CD4-positive, alpha-beta T cell treated with Interleukin-4 for 4 hours (primary cell): ENCODE results near the gene CACNA1E.

ENCODE experiments used
- DNase-seq: peaks from one replicate; pipeline ENCODE4 v3.0.0-alpha.2; 2020

The CACNA1E gene

GRCh38 chr1:181483285-181484195, at the start of gene CACNA1E:
Gene CACNA1E (plus strand): TSS chr1:181483517. CDS start chr1:181483745, 228 bp downstream.
- no peak for DNase-seq

GRCh38 chr1:181433931-181434330, 49.4 kb upstream of the CACNA1E start:
- no peak for DNase-seq

DNA sequence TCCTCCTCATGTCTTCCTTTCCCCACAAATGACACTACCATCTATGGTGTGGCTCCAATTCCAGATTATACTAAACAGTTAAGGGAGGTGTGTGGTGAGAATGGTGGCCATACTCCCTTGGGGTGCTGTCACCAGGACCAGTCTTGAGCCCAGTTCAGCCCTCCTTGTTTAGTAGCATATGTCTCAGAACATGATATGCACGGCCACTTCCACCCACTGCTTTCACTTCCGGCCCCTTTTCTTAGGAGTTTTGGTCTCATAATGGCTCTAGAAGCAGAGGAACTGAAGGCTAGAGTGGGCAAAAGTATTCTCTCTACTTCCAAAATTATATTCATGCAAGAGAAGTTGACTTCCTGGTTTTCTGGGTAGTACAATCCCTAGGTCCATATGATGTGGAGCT, 45.3 kb upstream of the CACNA1E start:
- DNase-seq, result no peak

DNA sequence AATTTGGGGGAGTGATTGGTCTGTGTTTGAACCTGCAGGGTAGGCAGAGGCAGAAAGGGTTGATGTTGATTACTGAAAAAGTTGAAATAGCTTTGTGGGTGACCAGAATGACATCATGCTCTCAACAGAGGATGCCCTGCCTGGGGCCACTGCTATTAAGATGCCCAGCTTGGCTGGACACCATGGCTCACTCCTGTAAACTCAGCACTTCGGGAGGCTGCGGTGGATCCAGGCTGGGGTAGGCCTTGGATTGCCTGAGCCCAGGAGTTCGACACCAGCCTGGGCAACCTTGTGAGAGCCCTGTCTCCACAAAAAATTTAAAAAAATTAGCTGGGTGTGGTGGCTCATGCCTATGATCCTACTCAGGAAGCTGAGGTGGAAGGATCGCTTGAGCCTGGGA, 42.8 kb upstream of the CACNA1E start:
- no peak for DNase-seq

GRCh38 chr1:181442181-181442525, 41.2 kb upstream of the CACNA1E start:
- no peak for DNase-seq

- DNase-seq, result no peak
These were observed 40.0 kb upstream of the CACNA1E start for GRCh38 chr1:181443231-181443853.

GRCh38 chr1:181445436-181445835, 37.9 kb upstream of the CACNA1E start:
- DNase-seq, result no peak

DNA sequence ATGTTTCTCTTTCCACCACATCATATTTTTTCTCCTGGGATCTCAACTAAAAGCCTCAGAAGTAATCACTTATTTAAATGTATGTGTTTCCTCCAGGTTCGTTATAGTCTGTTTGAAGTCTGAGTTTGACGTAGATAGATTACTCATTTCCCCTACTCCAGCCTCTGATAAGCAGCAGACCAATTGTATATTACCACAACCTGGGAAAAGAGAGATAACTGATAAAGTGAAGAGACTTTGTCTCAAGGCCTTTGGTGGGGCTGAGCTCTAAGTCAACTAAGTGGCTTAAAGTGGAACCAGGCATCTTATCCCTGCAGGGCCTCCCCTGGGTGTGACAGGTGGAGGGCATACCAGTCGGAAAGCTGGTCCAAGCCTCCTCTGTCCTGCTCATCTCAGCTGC, 34.9 kb upstream of the CACNA1E start:
- DNase-seq, result no peak

DNA sequence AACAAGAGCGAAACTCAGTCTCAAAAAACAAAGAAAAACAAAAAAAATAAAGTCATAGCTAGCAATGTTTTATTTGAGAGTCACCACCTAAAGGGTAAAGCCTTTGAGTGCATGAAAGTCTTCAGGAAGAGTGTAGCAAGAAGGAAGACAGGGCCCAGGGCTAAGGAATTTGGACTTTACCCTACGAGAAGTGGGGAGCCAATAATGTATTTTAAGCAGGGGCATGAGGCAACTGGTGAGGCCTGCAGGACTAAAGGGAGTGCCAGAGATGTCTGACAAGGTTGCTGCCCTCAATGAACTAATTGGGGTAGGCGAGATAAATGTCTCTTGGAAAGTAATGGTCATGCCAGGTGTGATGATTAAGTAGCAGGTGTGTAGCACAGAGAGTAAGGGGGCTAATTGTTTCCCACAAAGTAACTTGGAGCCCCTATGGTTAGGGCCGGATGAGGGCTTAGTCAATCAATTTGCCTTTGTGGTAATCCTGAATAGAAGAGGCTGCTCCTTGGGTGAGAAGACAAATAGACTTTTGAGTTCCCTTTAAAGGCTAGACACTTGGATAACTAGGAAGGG, 31.6 kb upstream of the CACNA1E start:
- no peak for DNase-seq

- DNase-seq, result no peak
These were observed 30.6 kb upstream of the CACNA1E start for GRCh38 chr1:181452746-181453145.

GRCh38 chr1:181453541-181454201, 29.6 kb upstream of the CACNA1E start:
- no peak for DNase-seq

DNA sequence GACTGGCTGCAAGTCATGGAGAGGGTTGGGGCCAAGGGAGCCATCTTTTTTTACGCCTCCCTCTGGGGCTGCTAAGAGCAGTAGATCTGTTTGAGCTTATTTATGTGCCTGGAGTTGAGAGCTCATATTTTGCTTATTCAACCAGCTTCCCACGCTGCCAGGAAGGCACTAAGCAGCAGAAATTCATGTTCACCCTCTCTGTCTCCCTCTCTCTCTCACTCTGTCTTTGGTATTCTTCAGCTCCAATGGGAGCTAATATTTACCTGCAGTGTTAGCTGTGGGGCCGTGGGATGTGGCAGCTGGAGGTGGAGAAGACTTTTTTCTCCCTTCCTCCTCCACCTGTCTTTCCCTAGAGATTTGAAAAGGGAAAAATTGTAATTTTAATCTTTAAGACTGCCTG, 26.8 kb upstream of the CACNA1E start:
- DNase-seq, result no peak

- DNase-seq, result no peak
These were observed 24.9 kb upstream of the CACNA1E start for GRCh38 chr1:181458419-181458818.

DNA sequence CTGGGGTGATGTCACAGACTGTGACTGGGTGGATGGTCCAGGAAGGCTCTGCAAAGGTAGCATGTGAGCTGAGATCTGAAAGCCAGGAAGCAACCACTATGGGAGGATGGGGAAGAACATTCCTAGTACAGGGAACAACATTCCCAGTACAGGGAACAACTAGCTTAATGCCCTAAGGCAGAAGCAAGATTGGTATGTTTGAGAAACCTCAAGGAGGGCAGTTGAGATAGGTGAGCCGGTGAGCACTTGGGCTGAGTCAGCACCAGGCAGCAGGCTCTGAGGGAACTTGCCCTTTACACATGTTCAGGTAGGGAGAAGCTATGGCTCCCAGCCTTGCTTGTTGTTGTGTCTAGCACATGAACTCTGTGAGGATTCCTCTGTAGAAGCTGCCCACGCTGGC, 24.2 kb upstream of the CACNA1E start:
- DNase-seq, result no peak

- no peak for DNase-seq
These were observed 13.5 kb upstream of the CACNA1E start for GRCh38 chr1:181469829-181470228.

GRCh38 chr1:181475580-181475979, 7.7 kb upstream of the CACNA1E start:
- DNase-seq, result no peak

DNA sequence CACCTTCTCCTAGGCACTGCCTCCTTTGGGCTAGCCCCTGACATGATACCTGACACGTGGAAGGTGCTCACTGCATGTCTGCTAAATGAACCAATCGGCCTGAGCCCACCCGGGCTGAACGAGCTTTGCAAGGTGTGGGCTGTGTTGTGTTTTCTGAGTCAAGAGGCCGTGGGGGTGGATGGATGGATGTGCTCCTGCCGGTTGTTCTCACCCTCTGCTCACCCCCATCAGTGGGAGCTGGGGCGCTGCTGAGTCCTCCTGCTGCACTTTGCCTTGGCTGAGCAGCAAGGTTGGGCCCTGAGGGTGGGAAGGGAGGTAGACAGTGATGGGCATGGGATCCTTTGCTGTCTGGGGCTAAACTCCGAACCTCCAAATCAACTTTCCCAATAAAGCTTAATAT, 6.7 kb upstream of the CACNA1E start:
- no peak for DNase-seq

DNA sequence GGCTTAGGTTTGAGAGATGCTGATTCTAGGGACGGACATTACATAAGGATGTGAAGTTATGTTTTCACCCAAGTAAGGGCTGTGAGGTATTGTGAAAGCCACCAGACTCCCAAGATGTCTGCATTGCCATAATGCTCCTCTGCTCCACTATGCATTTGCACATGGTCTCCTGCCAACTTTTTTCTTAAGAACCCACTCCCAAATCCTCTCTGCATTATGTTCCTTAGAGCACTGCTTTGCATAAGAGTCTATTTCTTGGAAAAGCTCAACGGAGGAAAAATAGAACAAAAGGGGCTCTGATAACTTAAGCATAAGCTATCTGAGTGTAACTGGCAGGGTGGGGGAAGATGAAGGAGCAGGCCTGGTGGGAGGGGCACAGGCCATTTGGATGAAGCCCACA, 5.0 kb upstream of the CACNA1E start:
- DNase-seq, result no peak

DNA sequence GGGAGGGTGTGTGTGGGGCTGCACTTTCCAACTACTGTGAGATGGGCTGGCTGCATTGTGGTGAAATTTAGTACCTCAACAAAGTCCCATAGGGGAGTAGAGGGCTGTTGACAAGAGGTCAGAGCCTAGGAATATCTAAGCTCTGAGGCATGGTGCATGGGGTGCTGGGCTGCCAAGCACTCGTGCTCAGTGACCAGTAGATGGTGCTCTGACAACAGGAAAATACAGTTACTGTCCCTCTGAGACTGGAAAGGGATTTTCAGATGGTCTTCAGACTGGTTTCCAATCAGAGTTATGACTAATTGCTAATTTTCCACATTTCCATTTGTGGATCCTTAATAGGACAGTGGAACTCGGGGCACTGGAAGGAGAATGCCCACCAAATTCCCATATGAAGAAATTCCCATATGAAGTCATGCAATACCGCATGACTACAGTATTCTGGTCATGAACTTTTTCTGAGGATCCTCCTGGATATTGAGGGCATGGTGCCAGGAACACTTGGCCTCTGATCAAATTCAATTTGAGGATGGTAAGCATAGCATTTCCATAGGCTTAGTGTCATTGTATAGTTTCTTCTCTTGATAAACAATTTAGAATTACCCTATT, 4.1 kb upstream of the CACNA1E start:
- peak; percentile 18 for DNase-seq

DNA sequence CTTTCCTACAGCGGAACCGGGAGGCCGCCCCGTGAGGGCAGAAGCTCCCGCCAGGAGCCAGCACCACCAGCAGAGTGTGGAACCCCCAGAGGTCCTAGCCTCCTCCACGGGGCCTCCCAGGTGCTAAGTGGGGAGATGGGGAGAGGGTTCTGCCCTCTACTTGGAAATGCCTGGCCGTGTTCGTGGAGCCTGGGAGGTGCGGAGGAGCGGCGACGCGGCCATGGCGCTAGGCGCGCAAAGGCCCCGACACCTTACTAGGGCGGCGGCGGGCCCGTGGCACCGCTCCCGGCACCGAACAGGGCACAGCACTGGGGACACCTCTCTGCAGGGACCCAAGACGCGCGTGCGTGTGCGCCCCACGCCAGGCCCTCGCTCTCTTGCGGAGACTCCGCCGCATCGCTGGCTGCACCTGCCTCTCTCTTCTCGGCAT, 1.3 kb upstream of the CACNA1E start:
- no peak for DNase-seq

- no peak for DNase-seq
These were observed 614 bp upstream of the CACNA1E start for GRCh38 chr1:181482521-181483284.

GRCh38 chr1:181484821-181485220, 1.5 kb downstream of the CACNA1E start:
- DNase-seq, result no peak
